SIG-M5 treated with dmso at 0.1 percent for 504 hours (cell line): ENCODE data around the gene TLR10.
A peak's percentile ranks its signal among the peaks of the same experiment; 100 is the strongest.

Source experiments
- DNase-seq: peaks from one replicate; lab custom pipeline; 2025; ENCODE audit not compliant: unreplicated experiment; lab: John Stamatoyannopoulos, UW

TLR10 gene

DNA sequence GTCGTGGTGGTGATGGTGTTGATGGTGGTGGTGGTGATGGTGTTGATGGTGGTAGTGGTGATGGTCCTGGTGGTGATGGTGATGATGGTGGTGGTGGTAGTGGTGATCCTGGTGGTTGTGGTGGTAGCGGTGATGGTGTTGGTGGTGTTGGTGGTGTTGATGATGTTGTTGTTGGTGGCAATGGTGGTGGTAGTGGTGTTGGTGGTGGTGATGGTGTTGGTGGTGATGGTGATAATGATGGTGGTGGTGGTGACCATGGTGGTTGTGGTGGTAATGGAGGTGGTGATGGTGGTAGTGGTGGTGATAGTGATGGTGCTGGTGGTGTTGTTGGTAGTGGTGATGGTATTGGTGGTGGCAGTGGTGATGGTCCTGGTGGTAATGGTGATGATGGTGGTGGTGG, 49.1 kb downstream of the TLR10 start:
- no peak for DNase-seq

DNA sequence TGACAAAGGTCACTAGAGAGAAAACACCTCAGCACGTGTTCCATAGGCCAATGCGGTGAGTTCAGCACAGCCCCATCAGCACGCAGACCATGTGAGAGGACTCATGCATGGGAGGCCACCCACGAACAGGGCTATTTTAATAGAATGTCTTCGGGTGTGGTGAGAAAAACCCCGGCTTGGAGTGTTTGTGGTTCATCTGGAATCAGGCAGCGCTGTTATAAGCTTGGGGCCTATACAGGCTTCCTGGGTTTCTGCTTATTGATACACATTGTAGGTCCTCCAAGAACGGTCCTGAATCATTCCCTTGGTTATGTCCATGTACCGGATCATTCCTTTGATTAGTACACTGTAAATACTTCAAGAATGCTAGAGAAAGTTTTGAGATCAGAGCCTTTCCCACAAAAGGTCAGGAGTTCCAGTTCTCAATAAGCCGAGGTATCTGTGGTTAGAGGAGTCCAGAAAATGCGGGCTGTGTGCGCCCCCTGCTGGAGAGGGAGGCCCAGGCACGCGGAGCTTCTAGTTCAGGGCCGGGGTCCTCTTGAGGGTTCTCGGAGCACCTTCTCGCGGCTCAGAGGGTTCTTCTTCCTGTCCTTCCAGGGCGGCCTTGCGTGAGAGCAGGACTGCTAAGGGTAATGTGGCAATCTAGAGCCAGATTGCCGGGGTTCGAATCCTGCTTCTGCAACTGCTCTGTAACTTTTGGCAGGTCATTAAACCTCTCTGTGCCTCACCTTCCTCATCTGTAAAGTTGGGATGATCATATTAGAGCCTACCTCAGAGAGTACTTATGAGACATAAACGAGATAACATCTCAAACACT, 51.8 kb downstream of the TLR10 start:
- peak; percentile 68 for DNase-seq

DNA sequence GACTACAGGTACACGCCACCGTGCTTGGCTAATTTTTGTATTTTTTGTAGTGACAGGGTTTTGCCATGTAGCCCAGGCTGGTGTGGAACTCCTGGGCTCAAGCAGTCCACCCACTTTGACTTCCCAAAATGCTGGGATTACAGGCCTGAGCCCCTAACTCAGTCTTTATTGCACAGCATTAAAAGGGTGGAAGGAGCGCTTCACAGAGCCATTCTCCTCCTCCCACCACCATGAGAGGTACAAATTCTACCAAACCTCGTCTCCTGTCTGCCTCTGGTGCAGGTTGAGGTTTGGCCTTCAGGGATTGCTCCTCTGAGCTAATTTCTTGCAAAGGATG, 52.3 kb downstream of the TLR10 start:
- no peak for DNase-seq

DNA sequence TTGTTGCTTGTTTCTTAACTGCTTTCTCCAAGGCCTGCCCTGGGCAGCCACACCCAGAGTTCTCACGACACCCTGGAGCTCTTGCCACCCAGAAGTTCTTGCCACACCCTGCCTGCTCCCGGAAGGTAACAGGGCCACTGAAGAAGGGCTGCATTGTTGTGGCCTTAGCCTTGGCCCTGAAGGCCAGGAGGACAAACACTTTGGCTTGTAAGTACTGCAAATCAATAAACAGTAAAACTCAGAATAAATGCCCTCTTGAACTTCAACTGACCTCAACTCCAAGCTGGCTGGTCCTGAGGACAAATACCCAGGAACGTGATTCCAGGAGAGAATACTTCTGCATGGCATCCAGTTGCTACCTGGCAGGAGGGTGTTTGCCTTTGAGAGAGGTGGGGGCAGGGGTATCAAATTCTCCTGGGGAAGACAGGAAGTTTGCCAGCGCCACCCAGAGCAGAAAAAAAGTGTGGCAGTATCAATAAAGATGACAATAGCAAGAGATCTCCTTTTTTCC, 54.1 kb downstream of the TLR10 start:
- DNase-seq, result peak; percentile 18

DNA sequence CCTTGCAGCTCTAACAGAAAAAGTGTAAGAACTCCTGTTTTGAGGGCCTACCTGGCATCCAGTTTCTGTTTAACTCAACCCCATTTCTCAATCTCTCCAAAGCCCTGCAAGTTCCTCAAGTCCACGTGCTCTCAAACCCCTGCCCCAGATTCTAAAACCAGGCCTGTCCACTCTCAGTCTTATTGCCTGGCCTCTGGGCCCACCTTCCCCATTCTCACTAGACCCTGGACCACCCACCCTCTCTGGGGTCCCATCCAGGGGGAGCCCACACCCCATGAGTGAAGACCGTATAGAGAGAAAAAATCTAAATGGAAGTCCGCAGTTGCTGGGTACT, 58.3 kb downstream of the TLR10 start:
- no peak for DNase-seq

DNA sequence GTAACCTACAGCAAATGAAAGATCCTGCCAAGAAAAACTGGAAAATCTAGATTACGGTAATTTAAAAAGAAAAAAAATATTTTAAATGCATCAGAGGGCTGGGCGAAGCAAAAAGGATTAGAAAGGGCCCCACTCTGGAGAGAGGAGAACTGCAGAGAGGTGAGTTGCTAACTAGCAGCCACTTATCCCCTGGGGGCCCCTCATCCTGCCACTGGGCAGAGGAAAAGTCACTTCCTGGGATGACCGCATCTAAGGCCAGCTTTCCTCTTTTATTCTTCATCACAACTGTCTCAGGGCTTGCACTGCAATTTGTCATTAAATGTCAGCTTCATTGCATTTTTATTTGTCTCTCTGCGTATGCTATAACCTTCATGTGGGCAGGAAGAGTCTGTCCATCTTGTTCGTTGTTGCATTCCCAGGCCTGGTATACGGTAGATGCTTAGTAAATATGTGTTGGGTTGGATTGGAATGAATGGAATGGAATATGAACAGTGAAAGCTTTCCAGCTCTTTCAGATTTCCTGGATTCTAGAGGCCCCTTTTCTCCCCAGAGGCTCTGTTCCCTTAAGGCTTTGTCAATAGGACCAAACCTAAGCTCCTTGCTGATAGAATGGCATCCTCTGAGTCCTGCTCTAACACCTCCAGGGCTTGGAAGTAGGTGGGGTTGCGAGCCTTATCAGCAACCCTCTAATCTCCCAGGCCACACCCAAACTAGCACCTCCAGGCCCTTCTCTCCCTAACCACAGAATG, 58.9 kb downstream of the TLR10 start:
- DNase-seq, result no peak

DNA sequence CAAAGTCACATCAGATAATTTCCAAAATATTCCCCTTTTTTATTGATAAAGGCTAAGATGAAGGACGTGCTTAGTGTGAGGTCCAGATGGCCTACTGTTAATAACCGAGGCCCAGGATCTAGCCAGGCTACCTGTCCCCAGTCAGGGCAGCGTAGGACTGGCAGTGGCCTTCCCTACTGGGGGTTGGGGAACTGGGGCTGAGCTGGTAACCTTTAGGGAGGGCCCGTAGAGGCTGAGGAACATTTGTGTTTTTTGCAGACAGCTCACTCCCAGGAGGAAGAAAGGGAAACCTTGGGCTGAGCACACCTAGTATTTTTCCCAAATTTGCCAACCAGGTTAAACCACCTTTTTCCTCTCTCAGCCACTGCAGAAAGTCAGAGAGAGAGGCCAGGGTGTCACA, 59.7 kb downstream of the TLR10 start:
- no peak for DNase-seq
